Nephron progenitor cell (in vitro differentiated cells): ENCODE data around the gene NPAS3.

ENCODE experiments used
- DNase-seq: peaks from one replicate; pipeline ENCODE4 v3.0.0; 2021
- H3K27ac Mint-ChIP-seq: 2 replicates; pipeline ENCODE4 v1.8.0; 2021; ENCODE audit warnings: mild to moderate bottlenecking, moderate library complexity, mixed read lengths
- H3K27me3 Mint-ChIP-seq: 2 replicates; pipeline ENCODE4 v1.8.0; 2021; ENCODE audit warnings: mild to moderate bottlenecking, low read depth, mixed read lengths; ENCODE audit not compliant: poor library complexity
- H3K36me3 Mint-ChIP-seq: 2 replicates; pipeline ENCODE4 v1.8.0; 2021; ENCODE audit warnings: low read depth, mixed read lengths
- H3K4me1 Mint-ChIP-seq: 2 replicates; pipeline ENCODE4 v1.8.0; 2021; ENCODE audit warnings: mixed read lengths
- H3K4me3 Mint-ChIP-seq: 2 replicates; pipeline ENCODE4 v1.8.0; 2021; ENCODE audit warnings: mild to moderate bottlenecking, moderate library complexity, mixed read lengths
- H3K9me3 Mint-ChIP-seq: 2 replicates; pipeline ENCODE4 v1.8.0; 2021; ENCODE audit warnings: mild to moderate bottlenecking, moderate library complexity, mixed read lengths
- CTCF ChIP-seq: fragments of 200-600 bp; sonication (generic); IDR thresholded peaks from 2 replicates; pipeline ENCODE4 v1.5.0; 2021; ENCODE audit warnings: antibody characterized with exemption

Gene NPAS3

GRCh38 chr14:33848706-33849454 lies 910.2 kb downstream of the NPAS3 start:
- no peaks in the 10 kb centered on the region for H3K36me3 Mint-ChIP-seq
- H3K4me1 Mint-ChIP-seq, result peaks cover 34% of the 10 kb centered on the region
- no peak overlapping the region for H3K4me3 Mint-ChIP-seq
- no peaks in the 10 kb centered on the region for H3K9me3 Mint-ChIP-seq
- H3K27me3 Mint-ChIP-seq, result peaks cover 6% of the 10 kb centered on the region
- TF ChIP-seq CTCF, result peak; percentile 86
- DNase-seq, result peak; percentile 79
- no peak overlapping the region for H3K27ac Mint-ChIP-seq

GRCh38 chr14:33849455-33849801 lies 910.7 kb downstream of the NPAS3 start:
- H3K36me3 Mint-ChIP-seq, result no peaks in the 10 kb centered on the region
- no peaks in the 10 kb centered on the region for H3K9me3 Mint-ChIP-seq
- peaks cover 34% of the 10 kb centered on the region for H3K4me1 Mint-ChIP-seq
- H3K27ac Mint-ChIP-seq, result no peak overlapping the region
- peak; percentile 18 for TF ChIP-seq CTCF
- DNase-seq, result no peak
- peaks cover 6% of the 10 kb centered on the region for H3K27me3 Mint-ChIP-seq
- H3K4me3 Mint-ChIP-seq, result no peak overlapping the region

- H3K4me1 Mint-ChIP-seq, result peaks cover 34% of the 10 kb centered on the region
- no peaks in the 10 kb centered on the region for H3K36me3 Mint-ChIP-seq
- DNase-seq, result no peak
- no peaks in the 10 kb centered on the region for H3K9me3 Mint-ChIP-seq
- no peak overlapping the region for H3K27ac Mint-ChIP-seq
- H3K4me3 Mint-ChIP-seq, result no peak overlapping the region
- peaks cover 7% of the 10 kb centered on the region for H3K27me3 Mint-ChIP-seq
- TF ChIP-seq CTCF, result no peak
Observed at GRCh38 chr14:33850826-33851225, 912.1 kb downstream of the NPAS3 start.

- H3K4me1 Mint-ChIP-seq, result peaks cover 34% of the 10 kb centered on the region
- peaks cover 12% of the 10 kb centered on the region for H3K27me3 Mint-ChIP-seq
- H3K36me3 Mint-ChIP-seq, result no peaks in the 10 kb centered on the region
- TF ChIP-seq CTCF, result no peak
- H3K9me3 Mint-ChIP-seq, result no peaks in the 10 kb centered on the region
- peak overlapping the region; percentile 6 for H3K27ac Mint-ChIP-seq
- no peak for DNase-seq
- H3K4me3 Mint-ChIP-seq, result no peak overlapping the region
Observed at GRCh38 chr14:33851366-33851765, 912.7 kb downstream of the NPAS3 start.

- no peak for DNase-seq
- peaks cover 17% of the 10 kb centered on the region for H3K27me3 Mint-ChIP-seq
Observed at GRCh38 chr14:33851931-33852330, 913.3 kb downstream of the NPAS3 start.

More at GRCh38 chr14:33851931-33852330, 913.3 kb downstream of the NPAS3 start:
- no peak overlapping the region for H3K4me3 Mint-ChIP-seq
- no peaks in the 10 kb centered on the region for H3K9me3 Mint-ChIP-seq
- H3K27ac Mint-ChIP-seq, result no peak overlapping the region
- H3K36me3 Mint-ChIP-seq, result no peaks in the 10 kb centered on the region
- no peak for TF ChIP-seq CTCF
- peaks cover 34% of the 10 kb centered on the region for H3K4me1 Mint-ChIP-seq
